Measurements from ENCODE around the gene BUD31. TPM values are rescaled to one million over a fixed set of nuclear protein-coding genes. Genes with fewer than 3 reads are reported as not detected.

BUD31 gene
- total RNA-seq, 1 donor from 2014 or later, result 108 TPM

GRCh38 chr7:99419323-99420021 lies 10.7 kb downstream of the BUD31 start:
- peaks cover 29% of the 10 kb centered on the region for H3K36me3 Mint-ChIP-seq (ENCODE audit: low read depth)
- DNase-seq (ENCODE audit: low spot score), result no peak
- H3K27me3 Mint-ChIP-seq (ENCODE audit: low read depth), result no peaks in the 10 kb centered on the region
- TF ChIP-seq CTCF (IDR thresholded peaks at IDR 0.05), result no peak
- no peak overlapping the region for H3K27ac Mint-ChIP-seq (ENCODE audit: unreplicated experiment)
- H3K4me3 Mint-ChIP-seq (ENCODE audit: unreplicated experiment), result no peak overlapping the region
- H3K4me1 Mint-ChIP-seq (ENCODE audit: low read depth), result peaks cover 5% of the 10 kb centered on the region
- no peaks in the 10 kb centered on the region for H3K9me3 Mint-ChIP-seq (ENCODE audit: low read depth)

- no peak for DNase-seq (ENCODE audit: low spot score)
- H3K4me3 Mint-ChIP-seq (ENCODE audit: unreplicated experiment), result no peak overlapping the region
- H3K4me1 Mint-ChIP-seq (ENCODE audit: low read depth), result peaks cover 2% of the 10 kb centered on the region
- H3K27ac Mint-ChIP-seq (ENCODE audit: unreplicated experiment), result no peak overlapping the region
- no peaks in the 10 kb centered on the region for H3K27me3 Mint-ChIP-seq (ENCODE audit: low read depth)
- no peaks in the 10 kb centered on the region for H3K9me3 Mint-ChIP-seq (ENCODE audit: low read depth)
- H3K36me3 Mint-ChIP-seq (ENCODE audit: low read depth), result peaks cover 24% of the 10 kb centered on the region
- no peak for TF ChIP-seq CTCF (IDR thresholded peaks at IDR 0.05)
Measured at GRCh38 chr7:99420213-99420612, 11.4 kb downstream of the BUD31 start.

GRCh38 chr7:99420986-99421385 lies 12.2 kb downstream of the BUD31 start:
- Mint-ChIP-seq H3K9me3 (ENCODE audit: low read depth) (no peaks in the 10 kb centered on the region), H3K27ac (ENCODE audit: unreplicated experiment) (no peak overlapping the region), H3K4me3 (ENCODE audit: unreplicated experiment) (no peak overlapping the region), H3K36me3 (ENCODE audit: low read depth) (peaks cover 24% of the 10 kb centered on the region), H3K27me3 (ENCODE audit: low read depth) (no peaks in the 10 kb centered on the region), H3K4me1 (ENCODE audit: low read depth) (no peaks in the 10 kb centered on the region)
- no peak for DNase-seq (ENCODE audit: low spot score)
- no peak for TF ChIP-seq CTCF (IDR thresholded peaks at IDR 0.05)

GRCh38 chr7:99422186-99422585 lies 13.4 kb downstream of the BUD31 start:
- no peaks in the 10 kb centered on the region for H3K9me3 Mint-ChIP-seq (ENCODE audit: low read depth)
- H3K36me3 Mint-ChIP-seq (ENCODE audit: low read depth), result peaks cover 19% of the 10 kb centered on the region
- H3K4me1 Mint-ChIP-seq (ENCODE audit: low read depth), result no peaks in the 10 kb centered on the region
- H3K27ac Mint-ChIP-seq (ENCODE audit: unreplicated experiment), result peak overlapping the region; percentile 45
- TF ChIP-seq CTCF (IDR thresholded peaks at IDR 0.05), result no peak
- no peak overlapping the region for H3K4me3 Mint-ChIP-seq (ENCODE audit: unreplicated experiment)
- no peaks in the 10 kb centered on the region for H3K27me3 Mint-ChIP-seq (ENCODE audit: low read depth)
- DNase-seq (ENCODE audit: low spot score), result no peak

- Mint-ChIP-seq H3K27me3 (ENCODE audit: low read depth) (no peaks in the 10 kb centered on the region), H3K9me3 (ENCODE audit: low read depth) (no peaks in the 10 kb centered on the region), H3K36me3 (ENCODE audit: low read depth) (peaks cover 14% of the 10 kb centered on the region), H3K27ac (ENCODE audit: unreplicated experiment) (no peak overlapping the region), H3K4me1 (ENCODE audit: low read depth) (no peaks in the 10 kb centered on the region), H3K4me3 (ENCODE audit: unreplicated experiment) (no peak overlapping the region)
- TF ChIP-seq CTCF (IDR thresholded peaks at IDR 0.05), result no peak
- DNase-seq (ENCODE audit: low spot score), result no peak
Measured at GRCh38 chr7:99422625-99423024, 13.9 kb downstream of the BUD31 start.
